HG02885 (cell line): ENCODE measurements around the gene THAP11.

ENCODE experiments used
- ATAC-seq: cut with Tn5 transposase; IDR thresholded peaks from one replicate; pipeline ENCODE4 v1.9.1; 2021; ENCODE audit warnings: mild to moderate bottlenecking; ENCODE audit not compliant: unreplicated experiment, poor library complexity

THAP11 gene

GRCh38 chr16:67841816-67842508, at the start of gene THAP11:
Gene THAP11 (plus strand): TSS chr16:67842320. CDS start chr16:67842555, 235 bp downstream.
- peak; percentile 62 for ATAC-seq

GRCh38 chr16:67796099-67796718, 45.9 kb upstream of the THAP11 start:
- ATAC-seq, result no peak

GRCh38 chr16:67800338-67800926, 41.7 kb upstream of the THAP11 start:
- ATAC-seq, result no peak

GRCh38 chr16:67801241-67801640, 40.9 kb upstream of the THAP11 start:
- ATAC-seq, result no peak

- ATAC-seq, result no peak
Measured at GRCh38 chr16:67801883-67802282, 40.2 kb upstream of the THAP11 start.

GRCh38 chr16:67803894-67804293, 38.2 kb upstream of the THAP11 start:
- ATAC-seq, result no peak

- ATAC-seq, result no peak
Measured at GRCh38 chr16:67804853-67805542, 37.1 kb upstream of the THAP11 start.

- ATAC-seq, result no peak
Measured at GRCh38 chr16:67805718-67806427, 36.2 kb upstream of the THAP11 start.

GRCh38 chr16:67806428-67807147, 35.5 kb upstream of the THAP11 start, which contains the start of the genes RANBP10 and TSNAXIP1:
Gene RANBP10 (minus strand): TSS chr16:67806560. CDS start chr16:67806536, 24 bp downstream.
Gene TSNAXIP1 (plus strand): TSS chr16:67806889. CDS start chr16:67807150, 261 bp downstream.
- ATAC-seq, result peak; percentile 92

- ATAC-seq, result peak; percentile 3
Measured at GRCh38 chr16:67807148-67807682, 34.9 kb upstream of the THAP11 start.

GRCh38 chr16:67811899-67812298, 30.2 kb upstream of the THAP11 start:
- no peak for ATAC-seq

- ATAC-seq, result no peak
Measured at GRCh38 chr16:67814567-67814966, 27.6 kb upstream of the THAP11 start.

GRCh38 chr16:67820608-67821259, 21.4 kb upstream of the THAP11 start:
- ATAC-seq, result no peak

- ATAC-seq, result no peak
Measured at GRCh38 chr16:67822511-67822910, 19.6 kb upstream of the THAP11 start.

- no peak for ATAC-seq
Measured at GRCh38 chr16:67825119-67825518, 17.0 kb upstream of the THAP11 start.

- ATAC-seq, result no peak
Measured at GRCh38 chr16:67825906-67826305, 16.2 kb upstream of the THAP11 start.

GRCh38 chr16:67828651-67829050, 13.5 kb upstream of the THAP11 start:
- no peak for ATAC-seq

GRCh38 chr16:67833030-67833414, 9.1 kb upstream of the THAP11 start:
- no peak for ATAC-seq
